ENCODE data around the gene CDC42EP2. TPM values are rescaled to one million over a fixed set of nuclear protein-coding genes. Genes with fewer than 3 reads are reported as not detected.
A peak's percentile ranks its signal among the peaks of the same experiment; 100 is the strongest.

Gene CDC42EP2
- polyA plus RNA-seq, 1 donor = 32.5 TPM

- DNase-seq (ENCODE audit: low read depth) = no peak
These were observed 40.5 kb downstream of the CDC42EP2 start for GRCh38 chr11:65355013-65355775.

- no peak for DNase-seq (ENCODE audit: low read depth)
These were observed 41.2 kb downstream of the CDC42EP2 start for GRCh38 chr11:65355776-65356393.

GRCh38 chr11:65356394-65356972 lies 41.8 kb downstream of the CDC42EP2 start:
- no peak for DNase-seq (ENCODE audit: low read depth)

GRCh38 chr11:65357856-65358356 lies 43.2 kb downstream of the CDC42EP2 start:
- no peak for DNase-seq (ENCODE audit: low read depth)

- no peak for DNase-seq (ENCODE audit: low read depth)
These were observed 47.8 kb downstream of the CDC42EP2 start for GRCh38 chr11:65362320-65362931.

GRCh38 chr11:65362966-65363365 lies 48.3 kb downstream of the CDC42EP2 start:
- no peak for DNase-seq (ENCODE audit: low read depth)

- no peak for DNase-seq (ENCODE audit: low read depth)
These were observed 49.1 kb downstream of the CDC42EP2 start for GRCh38 chr11:65363770-65364169.

- peak; percentile 48 for DNase-seq (ENCODE audit: low read depth)
These were observed 51.7 kb downstream of the CDC42EP2 start for GRCh38 chr11:65366340-65366773.

GRCh38 chr11:65370659-65371049 lies 56.0 kb downstream of the CDC42EP2 start:
- no peak for DNase-seq (ENCODE audit: low read depth)

Other genes with a start within 250 kb of the CDC42EP2 start
- 8.1 TPM for gene CDCA5, start 230.8 kb upstream of the CDC42EP2 start, polyA plus RNA-seq (ENCODE audit: insufficient read length)
- gene ZFPL1, start 230.6 kb upstream of the CDC42EP2 start, polyA plus RNA-seq (ENCODE audit: insufficient read length) = 21.0 TPM
- gene VPS51, start 218.7 kb upstream of the CDC42EP2 start, polyA plus RNA-seq (ENCODE audit: insufficient read length) = 123 TPM
- gene TM7SF2, start 203.0 kb upstream of the CDC42EP2 start, polyA plus RNA-seq (ENCODE audit: insufficient read length) = 16.4 TPM
- 4.3 TPM for gene ZNHIT2, start 197.2 kb upstream of the CDC42EP2 start, polyA plus RNA-seq (ENCODE audit: insufficient read length)
- gene FAU, start 192.7 kb upstream of the CDC42EP2 start, polyA plus RNA-seq (ENCODE audit: insufficient read length) = 1,074 TPM
- gene MRPL49, start 192.5 kb upstream of the CDC42EP2 start, polyA plus RNA-seq (ENCODE audit: insufficient read length) = 24.2 TPM
- 38.2 TPM for gene SYVN1, start 180.3 kb upstream of the CDC42EP2 start, polyA plus RNA-seq (ENCODE audit: insufficient read length)
- gene SPDYC, start 144.6 kb upstream of the CDC42EP2 start, polyA plus RNA-seq (ENCODE audit: insufficient read length) = not detected
- gene CAPN1, start 132.9 kb upstream of the CDC42EP2 start, polyA plus RNA-seq (ENCODE audit: insufficient read length) = 73.1 TPM
- gene POLA2, start 52.9 kb upstream of the CDC42EP2 start, polyA plus RNA-seq (ENCODE audit: insufficient read length) = 28.8 TPM
- 42.2 TPM for gene DPF2, start 19.0 kb downstream of the CDC42EP2 start, polyA plus RNA-seq (ENCODE audit: insufficient read length)
- 0.34 TPM for gene TIGD3, start 39.9 kb downstream of the CDC42EP2 start, polyA plus RNA-seq (ENCODE audit: insufficient read length)
- gene SLC25A45, start 67.8 kb downstream of the CDC42EP2 start, polyA plus RNA-seq (ENCODE audit: insufficient read length) = 5.7 TPM
- gene FRMD8, start 71.8 kb downstream of the CDC42EP2 start, polyA plus RNA-seq (ENCODE audit: insufficient read length) = 8.9 TPM
- 94.1 TPM for gene NEAT1, start 107.9 kb downstream of the CDC42EP2 start, polyA plus RNA-seq (ENCODE audit: insufficient read length)
- gene MALAT1, start 184.2 kb downstream of the CDC42EP2 start, polyA plus RNA-seq (ENCODE audit: insufficient read length) = 200 TPM
- gene SCYL1, start 210.2 kb downstream of the CDC42EP2 start, polyA plus RNA-seq (ENCODE audit: insufficient read length) = 43.6 TPM
- gene LTBP3, start 243.5 kb downstream of the CDC42EP2 start, polyA plus RNA-seq (ENCODE audit: insufficient read length) = 131 TPM